ENCODE measurements around the gene HMMR.

The HMMR gene

GRCh38 chr5:163459819-163460561, 442 bp upstream of the HMMR start, which contains the start of gene NUDCD2:
Gene NUDCD2, minus strand, starts transcription at chr5:163460102. Its CDS starts 52 bp downstream, at chr5:163460050.
- peak; percentile 91 to 95 (median 94) for DNase-seq

- DNase-seq: no peak
These were observed 2.6 kb downstream of the HMMR start for GRCh38 chr5:163463063-163463435.

GRCh38 chr5:163467682-163468081, 7.2 kb downstream of the HMMR start:
- no peak for DNase-seq

GRCh38 chr5:163473635-163474243, 13.3 kb downstream of the HMMR start:
- DNase-seq: no peak

- no peak for DNase-seq
These were observed 15.0 kb downstream of the HMMR start for GRCh38 chr5:163475411-163475810.

GRCh38 chr5:163478126-163478981, 17.9 kb downstream of the HMMR start:
- no peak for DNase-seq

GRCh38 chr5:163478982-163479271, 18.5 kb downstream of the HMMR start:
- DNase-seq: no peak

- DNase-seq: no peak
These were observed 28.8 kb downstream of the HMMR start for GRCh38 chr5:163489055-163489744.

- no peak for DNase-seq
These were observed 29.3 kb downstream of the HMMR start for GRCh38 chr5:163489745-163490075.

GRCh38 chr5:163496286-163496685, 35.9 kb downstream of the HMMR start:
- DNase-seq: no peak

- DNase-seq: no peak
These were observed 36.9 kb downstream of the HMMR start for GRCh38 chr5:163497315-163497714.

GRCh38 chr5:163498886-163499285, 38.5 kb downstream of the HMMR start:
- DNase-seq: no peak

- no peak for DNase-seq
These were observed 42.1 kb downstream of the HMMR start for GRCh38 chr5:163502521-163502920.

- peak in 1 of 4 experiments; percentile 7 for DNase-seq
These were observed 43.0 kb downstream of the HMMR start for GRCh38 chr5:163503106-163504078.

GRCh38 chr5:163504079-163504931, 43.9 kb downstream of the HMMR start:
- DNase-seq: peak in 1 of 4 experiments; percentile 6

GRCh38 chr5:163505049-163505367, 44.6 kb downstream of the HMMR start:
- no peak for DNase-seq

- DNase-seq: peak; percentile 81 to 94 (median 90)
These were observed 45.1 kb downstream of the HMMR start, which contains the start of gene MAT2B for GRCh38 chr5:163505368-163506094. Gene MAT2B, plus strand, starts transcription at chr5:163505619. Its CDS starts 68 bp downstream, at chr5:163505687.

- DNase-seq: no peak
These were observed 45.6 kb downstream of the HMMR start for GRCh38 chr5:163506095-163506457.

- no peak for DNase-seq
These were observed 46.3 kb downstream of the HMMR start for GRCh38 chr5:163506726-163507125.

GRCh38 chr5:163508753-163509152, 48.3 kb downstream of the HMMR start:
- DNase-seq: no peak
